Measurements from ENCODE around the gene ZNF454.

DNA sequence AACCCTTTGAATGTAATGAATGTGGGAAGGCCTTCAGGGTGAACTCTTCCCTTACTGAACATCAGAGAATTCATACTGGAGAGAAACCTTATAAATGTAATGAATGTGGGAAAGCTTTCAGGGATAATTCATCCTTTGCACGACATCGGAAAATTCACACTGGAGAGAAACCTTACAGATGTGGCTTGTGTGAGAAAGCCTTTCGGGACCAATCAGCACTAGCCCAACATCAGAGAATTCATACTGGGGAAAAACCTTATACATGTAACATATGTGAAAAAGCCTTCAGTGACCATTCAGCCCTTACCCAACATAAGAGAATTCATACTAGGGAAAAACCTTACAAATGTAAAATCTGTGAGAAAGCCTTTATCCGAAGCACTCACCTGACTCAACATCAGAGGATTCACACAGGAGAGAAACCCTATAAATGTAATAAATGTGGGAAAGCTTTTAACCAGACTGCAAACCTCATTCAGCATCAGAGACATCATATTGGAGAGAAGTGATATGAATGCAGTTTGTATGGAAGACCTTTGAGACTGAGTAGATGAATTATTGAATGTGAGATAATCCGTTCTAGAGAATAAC lies 24.6 kb downstream of the ZNF454 start:
- TF ChIP-seq POLR2AphosphoS5 (IDR thresholded peaks at IDR 0.05; ENCODE audit: borderline replicate concordance, low read depth, low read length): no peak
- no peak for TF ChIP-seq EZH2 (IDR thresholded peaks at IDR 0.05)
- TF ChIP-seq FOXP2 (optimal IDR thresholded peaks at IDR 0.05; ENCODE audit: control extremely low read depth, extremely low read length, insufficient read depth): no peak
